HepG2 (cell line): ENCODE data around the gene GPR149. TPM values are rescaled to one million over a fixed set of nuclear protein-coding genes. Genes with fewer than 3 reads are reported as not detected.

Experiments
- ATAC-seq: fragments of 200-7000 bp; cut with Tn5 transposase; 3 replicates; pipeline ENCODE4 v1.9.1; 2020; ENCODE audit warnings: mild to moderate bottlenecking, moderate library complexity
- BruUV-seq: library from RNA; stranded (reverse); fragments of 400-500 nt; replicated peaks from 2 replicates; lab custom pipeline; 2021; lab: Mats Ljungman, UMichigan
- CTCF ChIA-PET: fragments of 300-600 bp; formaldehyde crosslinking; extraction: SDS; loops from one replicate; lab custom pipeline; 2021; ENCODE audit warnings: low total read pairs, inconsistent platforms, low intra/inter-chr PET ratio; lab: Yijun Ruan, JAX
- POLR2A ChIA-PET: fragments of 350-600 bp; sonication (Branson Sonifier 250); formaldehyde crosslinking; loops from one replicate; lab custom pipeline; 2020; ENCODE audit warnings: antibody characterized with exemption, inconsistent platforms; lab: Yijun Ruan, JAX
- DNase-seq: peaks from one replicate; pipeline ENCODE4 v3.0.0-alpha.2; 2015; ENCODE audit warnings: low spot score
- FAIRE-seq: peaks from 3 replicates; lab custom pipeline; 2011; peaks lifted over from hg19 to GRCh38; lab: Jason Lieb, UNC
- H2AFZ ChIP-seq: one replicate; pipeline ENCODE4 v1.6.1; 2011; ENCODE audit warnings: low read length, inconsistent platforms
- H3K27ac ChIP-seq: fragments of 300-600 bp; 3 replicates; pipeline ENCODE4 v1.8.0; 2011; ENCODE audit warnings: mixed run types, mild to moderate bottlenecking, mixed read lengths, low read length, inconsistent platforms; ENCODE audit not compliant: insufficient read depth; ENCODE audit errors: extremely low read length
- H3K27me3 ChIP-seq, 2 experiments: fragments of 200-600 bp in 1 of 2; 2 replicates in 1 of 2; 3 replicates in 1 of 2; pipeline versions ENCODE4 v1.6.0 to v1.8.0; 2011; ENCODE audit warnings: low read length in 2 of 2, mild to moderate bottlenecking in 2 of 2, moderate library complexity in 2 of 2, inconsistent platforms in 1 of 2; ENCODE audit not compliant: insufficient read depth in 2 of 2, control insufficient read depth in 1 of 2
- H3K36me3 ChIP-seq, 2 experiments: fragments of 200-600 bp in 1 of 2; replicated peaks in 1 of 2; 2 replicates in 1 of 2; 3 replicates in 1 of 2; pipeline versions ENCODE4 v1.5.1 to v1.8.0; 2011; ENCODE audit warnings: low read length in 2 of 2, inconsistent platforms in 1 of 2; ENCODE audit not compliant: insufficient read depth in 2 of 2, control insufficient read depth in 1 of 2
- H3K4me1 ChIP-seq: 2 replicates; pipeline ENCODE4 v1.5.1; 2012; ENCODE audit warnings: low read length, inconsistent platforms; ENCODE audit not compliant: insufficient read depth
- H3K4me2 ChIP-seq: 2 replicates; pipeline ENCODE4 v1.6.0; 2011; ENCODE audit warnings: low read depth, low read length, inconsistent platforms
- H3K4me3 ChIP-seq, 3 experiments: fragments of 200-600 bp in 1 of 3; sonication (generic), shearing (Covaris generic) in 1 of 3; replicated peaks in 1 of 3; 2 replicates each; pipeline ENCODE4 v1.5.1; 2011 to 2016; ENCODE audit warnings: low read length in 3 of 3, inconsistent platforms in 2 of 3, low read depth in 2 of 3, mild to moderate bottlenecking in 2 of 3, control low read depth in 1 of 3, mixed read lengths in 1 of 3; ENCODE audit not compliant: insufficient read depth in 1 of 3
- H3K79me2 ChIP-seq: one replicate; pipeline ENCODE4 v1.6.1; 2011; ENCODE audit warnings: low read length, inconsistent platforms; ENCODE audit not compliant: insufficient read depth
- H3K9ac ChIP-seq: 2 replicates; pipeline ENCODE4 v1.6.0; 2011; ENCODE audit warnings: mild to moderate bottlenecking, low read depth, low read length, inconsistent platforms; ENCODE audit not compliant: insufficient read depth
- H3K9me3 ChIP-seq: 2 replicates; pipeline ENCODE4 v1.5.1; 2012; ENCODE audit warnings: mild to moderate bottlenecking, low read length
- H4K20me1 ChIP-seq: 2 replicates; pipeline ENCODE4 v1.6.0; 2011; ENCODE audit warnings: inconsistent platforms, mild to moderate bottlenecking, low read length, moderate library complexity; ENCODE audit not compliant: insufficient read depth
- CBX5 ChIP-seq: sonication (generic); formaldehyde crosslinking; IDR thresholded peaks from 2 replicates; pipeline ENCODE4 v1.4.0; 2020; ENCODE audit warnings: missing genetic modification reagents, borderline replicate concordance
- HMG20A ChIP-seq: IDR thresholded peaks from 2 replicates; pipeline ENCODE4 v1.6.1; 2016; ENCODE audit warnings: borderline replicate concordance
- MEIS1 ChIP-seq: sonication (generic); formaldehyde crosslinking; IDR thresholded peaks from 2 replicates; pipeline ENCODE4 v1.9.0; 2021; ENCODE audit warnings: mild to moderate bottlenecking, missing genetic modification reagents, moderate library complexity, borderline replicate concordance
- POLR2AphosphoS5 ChIP-seq: IDR thresholded peaks from 2 replicates; pipeline ENCODE4 v1.6.1; 2012; ENCODE audit warnings: low read depth, low read length
- SMC3 ChIP-seq: IDR thresholded peaks from 2 replicates; pipeline ENCODE4 v1.6.1; 2011; ENCODE audit warnings: low read length, improper control_type of control experiment
- ZSCAN12 ChIP-seq: sonication (generic); formaldehyde crosslinking; IDR thresholded peaks from 2 replicates; pipeline ENCODE4 v1.9.0; 2021; ENCODE audit warnings: mild to moderate bottlenecking, missing genetic modification reagents
- WGBS: methylation state at CpG from one replicate; pipeline ENCODE4 v1.1.6; 2017; ENCODE audit warnings: low lambda C conversion rate; 5-methylcytosine and 5-hydroxymethylcytosine counted together
- in situ Hi-C: cut with HindIII; loops from 2 replicates; pipeline ENCODE4 v1.10.0; 2017; ENCODE audit warnings: low pct_unique_long_range_greater_than_20kb; ENCODE audit not compliant: extremely low pct_ligation_motif_present
- intact Hi-C: fragments of 100-400 bp; cut with micrococcal nuclease; formaldehyde crosslinking; loops from one replicate; pipeline ENCODE4 v1.10.0; 2022; ENCODE audit not compliant: unreplicated experiment
- polyA plus RNA-seq, 8 experiments: library from polyadenylated mRNA; depleted of rRNA in 3 of 8; stranded (reverse) in 7 of 8; unstranded in 1 of 8; fragments of >200 nt; fragmentation: Illumina TruSeq in 4 of 8; extraction: Trizol in 4 of 8; gene quantifications; 2 replicates each; pipeline versions ENCODE4 v1.2.1 to v1.2.3, GENCODE V29; 2011 to 2016; ENCODE audit warnings: low read depth in 4 of 8, missing spikeins in 1 of 8, mixed read lengths in 1 of 8; ENCODE audit not compliant: insufficient read depth in 1 of 8
- total RNA-seq, 5 experiments: library from RNA; depleted of rRNA; stranded (reverse); fragments of >200 nt; fragmentation: Illumina TruSeq; extraction: Trizol; gene quantifications; 2 replicates each; pipeline ENCODE4 v1.2.3, GENCODE V29; 2016; ENCODE audit warnings: low read depth in 1 of 5
- TF ChIP-seq, protein P1 (sequence below): sonication (generic); formaldehyde crosslinking; IDR thresholded peaks from 2 replicates; pipeline ENCODE4 v1.5.1; 2020; ENCODE audit warnings: mild to moderate bottlenecking, missing genetic modification reagents
- TF ChIP-seq, protein P2 (sequence below), 2 experiments: fragments of 450-650 bp in 1 of 2; sonication (generic) in 1 of 2; formaldehyde crosslinking; IDR thresholded peaks; 2 replicates each; pipeline versions ENCODE4 v1.5.0 to v1.8.0; 2020 to 2022; ENCODE audit warnings: mild to moderate bottlenecking in 1 of 2, missing genetic modification reagents in 1 of 2
- TF ChIP-seq, protein P3 (sequence below): sonication (generic); formaldehyde crosslinking; IDR thresholded peaks from 2 replicates; pipeline ENCODE4 v1.4.0; 2020; ENCODE audit warnings: mild to moderate bottlenecking, missing genetic modification reagents
- TF ChIP-seq, protein P4 (sequence below): sonication (generic); formaldehyde crosslinking; IDR thresholded peaks from 2 replicates; pipeline ENCODE4 v1.4.0; 2020; ENCODE audit warnings: missing genetic modification reagents, mild to moderate bottlenecking, borderline replicate concordance

GPR149 gene
- total and polyA plus RNA-seq, 2 of the 13 experiments (the other 11 are each of a cell fraction or from before 2014, with no cell fraction given), result not detected

DNA sequence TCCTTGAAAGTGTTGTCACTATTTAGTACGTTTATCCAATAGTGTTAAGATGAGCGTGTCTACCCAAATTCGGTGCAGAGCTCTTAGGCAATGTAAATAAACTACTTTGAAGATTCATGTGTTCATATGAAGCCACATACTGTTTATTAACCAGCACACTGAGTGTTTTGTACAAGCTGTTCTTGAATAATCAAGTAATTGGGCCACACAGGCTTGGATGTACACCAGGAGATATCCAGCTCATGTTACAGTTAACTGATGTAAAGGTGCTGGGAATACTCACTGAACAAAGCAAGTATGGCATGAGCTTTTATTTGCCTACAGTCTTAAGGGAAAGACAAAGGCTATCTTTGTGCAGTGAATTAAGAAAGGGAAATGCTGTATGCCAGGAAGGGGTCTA, 105.1 kb downstream of the GPR149 start:
- DNase-seq, result peak; percentile 63
- TSS peak; percentile 100 for BruUV-seq
- H3K27ac ChIP-seq, result peak overlapping the region; percentile 79
- peak overlapping the region; percentile 65 to 92 (median 83); a peak in 5 of 6 replicates for H3K4me3 ChIP-seq
- H3K4me2 ChIP-seq, result peak overlapping the region; percentile 82
- 2% methylated on average over 3 of the region's 3 CpGs for WGBS
- in situ Hi-C loops (no loop called here), intact Hi-C loops (no loop called here)
- peak; percentile 73 for ATAC-seq
- peaks cover 43% of the 10 kb centered on the region for H3K4me1 ChIP-seq
- FAIRE-seq, result peak; percentile 18
- CTCF ChIA-PET, result no interaction called here
- no peaks in the 10 kb centered on the region; a peak in 1 of 5 replicates for H3K27me3 ChIP-seq
- H4K20me1 ChIP-seq, result peaks cover 5% of the 10 kb centered on the region
- H3K79me2 ChIP-seq, result peaks cover 41% of the 10 kb centered on the region
- peak overlapping the region; percentile 91 for H3K9ac ChIP-seq
- peak overlapping the region; percentile 97 for H2AFZ ChIP-seq
- POLR2A ChIA-PET, result interaction anchor here (0.6 kb wide), 1 partner anchor 226 kb away, joined by 4 read pairs; no protein-coding TSS in a partner anchor
- H3K36me3 ChIP-seq, result peaks cover 0 to 1% of the 10 kb centered on the region in 2 experiments; a peak in 1 of 5 replicates
- H3K9me3 ChIP-seq, result no peaks in the 10 kb centered on the region
- TF ChIP-seq, protein P1, sequence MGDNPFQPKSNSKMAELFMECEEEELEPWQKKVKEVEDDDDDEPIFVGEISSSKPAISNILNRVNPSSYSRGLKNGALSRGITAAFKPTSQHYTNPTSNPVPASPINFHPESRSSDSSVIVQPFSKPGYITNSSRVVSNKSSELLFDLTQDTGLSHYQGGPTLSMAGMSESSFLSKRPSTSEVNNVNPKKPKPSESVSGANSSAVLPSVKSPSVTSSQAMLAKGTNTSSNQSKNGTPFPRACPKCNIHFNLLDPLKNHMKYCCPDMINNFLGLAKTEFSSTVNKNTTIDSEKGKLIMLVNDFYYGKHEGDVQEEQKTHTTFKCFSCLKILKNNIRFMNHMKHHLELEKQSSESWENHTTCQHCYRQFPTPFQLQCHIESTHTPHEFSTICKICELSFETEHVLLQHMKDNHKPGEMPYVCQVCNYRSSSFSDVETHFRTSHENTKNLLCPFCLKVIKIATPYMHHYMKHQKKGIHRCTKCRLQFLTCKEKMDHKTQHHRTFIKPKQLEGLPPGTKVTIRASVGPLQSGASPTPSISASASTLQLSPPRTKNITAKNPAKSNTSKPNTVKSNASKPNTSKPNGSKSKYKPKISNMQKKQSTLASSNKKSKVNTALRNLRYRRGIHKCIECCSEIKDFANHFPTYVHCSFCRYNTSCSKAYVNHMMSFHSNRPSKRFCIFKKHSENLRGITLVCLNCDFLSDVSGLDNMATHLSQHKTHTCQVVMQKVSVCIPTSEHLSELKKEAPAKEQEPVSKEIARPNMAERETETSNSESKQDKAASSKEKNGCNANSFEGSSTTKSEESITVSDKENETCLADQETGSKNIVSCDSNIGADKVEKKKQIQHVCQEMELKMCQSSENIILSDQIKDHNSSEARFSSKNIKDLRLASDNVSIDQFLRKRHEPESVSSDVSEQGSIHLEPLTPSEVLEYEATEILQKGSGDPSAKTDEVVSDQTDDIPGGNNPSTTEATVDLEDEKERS (CRISPR knock-in tag), result no peak; the same call in 1 of the 2 replicates
- TF ChIP-seq, protein P2, sequence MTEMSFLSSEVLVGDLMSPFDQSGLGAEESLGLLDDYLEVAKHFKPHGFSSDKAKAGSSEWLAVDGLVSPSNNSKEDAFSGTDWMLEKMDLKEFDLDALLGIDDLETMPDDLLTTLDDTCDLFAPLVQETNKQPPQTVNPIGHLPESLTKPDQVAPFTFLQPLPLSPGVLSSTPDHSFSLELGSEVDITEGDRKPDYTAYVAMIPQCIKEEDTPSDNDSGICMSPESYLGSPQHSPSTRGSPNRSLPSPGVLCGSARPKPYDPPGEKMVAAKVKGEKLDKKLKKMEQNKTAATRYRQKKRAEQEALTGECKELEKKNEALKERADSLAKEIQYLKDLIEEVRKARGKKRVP (CRISPR knock-in tag; IDR thresholded peaks at IDR 0.05), result peak in 1 of 2 experiments; percentile 24; a peak in 1 of 4 replicates
- TF ChIP-seq, protein P3, sequence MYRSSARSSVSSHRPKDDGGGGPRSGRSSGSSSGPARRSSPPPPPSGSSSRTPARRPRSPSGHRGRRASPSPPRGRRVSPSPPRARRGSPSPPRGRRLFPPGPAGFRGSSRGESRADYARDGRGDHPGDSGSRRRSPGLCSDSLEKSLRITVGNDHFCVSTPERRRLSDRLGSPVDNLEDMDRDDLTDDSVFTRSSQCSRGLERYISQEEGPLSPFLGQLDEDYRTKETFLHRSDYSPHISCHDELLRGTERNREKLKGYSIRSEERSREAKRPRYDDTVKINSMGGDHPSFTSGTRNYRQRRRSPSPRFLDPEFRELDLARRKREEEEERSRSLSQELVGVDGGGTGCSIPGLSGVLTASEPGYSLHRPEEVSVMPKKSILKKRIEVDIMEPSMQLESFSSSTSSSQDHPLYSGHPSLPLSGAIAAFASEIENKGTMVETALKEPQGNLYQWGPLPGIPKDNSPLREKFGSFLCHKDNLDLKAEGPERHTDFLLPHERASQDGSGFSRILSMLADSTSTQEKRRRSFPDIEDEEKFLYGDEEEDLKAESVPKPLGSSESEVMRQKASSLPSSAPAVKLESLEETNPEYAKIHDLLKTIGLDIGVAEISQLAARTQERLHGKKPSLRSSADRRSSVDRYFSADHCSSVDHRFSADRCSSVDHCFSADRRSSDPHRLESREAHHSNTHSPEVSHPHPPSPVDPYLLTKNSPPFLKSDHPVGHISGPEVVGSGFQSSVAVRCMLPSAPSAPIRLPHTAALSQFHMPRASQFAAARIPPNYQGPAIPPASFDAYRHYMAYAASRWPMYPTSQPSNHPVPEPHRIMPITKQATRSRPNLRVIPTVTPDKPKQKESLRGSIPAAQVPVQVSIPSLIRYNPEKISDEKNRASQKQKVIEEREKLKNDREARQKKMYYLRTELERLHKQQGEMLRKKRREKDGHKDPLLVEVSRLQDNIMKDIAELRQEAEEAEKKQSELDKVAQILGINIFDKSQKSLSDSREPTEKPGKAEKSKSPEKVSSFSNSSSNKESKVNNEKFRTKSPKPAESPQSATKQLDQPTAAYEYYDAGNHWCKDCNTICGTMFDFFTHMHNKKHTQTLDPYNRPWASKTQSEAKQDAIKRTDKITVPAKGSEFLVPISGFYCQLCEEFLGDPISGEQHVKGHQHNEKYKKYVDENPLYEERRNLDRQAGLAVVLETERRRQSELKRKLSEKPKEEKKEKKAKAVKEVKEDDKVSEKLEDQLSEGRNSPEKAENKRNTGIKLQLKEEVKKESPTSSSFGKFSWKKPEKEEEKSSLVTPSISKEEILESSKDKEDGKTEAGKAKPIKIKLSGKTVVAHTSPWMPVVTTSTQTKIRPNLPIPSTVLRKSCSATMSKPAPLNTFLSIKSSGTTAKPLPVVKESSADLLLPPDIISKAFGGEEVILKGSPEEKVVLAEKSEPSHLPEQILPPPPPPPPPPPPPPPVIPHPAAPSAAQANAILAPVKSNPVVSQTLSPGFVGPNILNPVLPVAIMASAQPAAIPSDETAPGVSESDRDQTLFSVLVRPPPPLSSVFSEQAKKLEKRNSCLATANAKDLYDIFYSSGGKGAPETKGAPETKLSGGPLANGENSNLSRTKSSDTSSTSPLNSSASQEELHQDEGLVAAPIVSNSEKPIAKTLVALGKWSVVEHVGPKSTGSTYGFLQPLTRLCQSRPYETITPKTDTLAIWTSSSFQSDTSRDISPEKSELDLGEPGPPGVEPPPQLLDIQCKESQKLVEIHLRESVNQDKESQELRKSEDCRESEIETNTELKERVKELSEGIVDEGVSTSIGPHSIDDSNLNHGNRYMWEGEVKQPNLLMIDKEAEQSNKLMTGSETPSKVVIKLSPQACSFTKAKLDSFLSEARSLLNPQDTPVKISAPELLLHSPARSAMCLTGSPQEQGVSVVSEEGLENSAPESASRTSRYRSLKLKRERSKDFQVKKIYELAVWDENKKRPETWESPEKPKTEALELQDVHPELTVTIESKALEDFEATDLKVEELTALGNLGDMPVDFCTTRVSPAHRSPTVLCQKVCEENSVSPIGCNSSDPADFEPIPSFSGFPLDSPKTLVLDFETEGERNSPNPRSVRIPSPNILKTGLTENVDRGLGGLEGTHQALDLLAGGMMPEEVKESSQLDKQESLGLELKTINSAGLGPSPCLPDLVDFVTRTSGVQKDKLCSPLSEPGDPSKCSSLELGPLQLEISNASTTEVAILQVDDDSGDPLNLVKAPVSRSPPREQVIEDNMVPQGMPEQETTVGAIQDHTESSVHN, result no peak
- no peak for TF ChIP-seq HMG20A (CRISPR knock-in tag)
- TF ChIP-seq, protein P4, sequence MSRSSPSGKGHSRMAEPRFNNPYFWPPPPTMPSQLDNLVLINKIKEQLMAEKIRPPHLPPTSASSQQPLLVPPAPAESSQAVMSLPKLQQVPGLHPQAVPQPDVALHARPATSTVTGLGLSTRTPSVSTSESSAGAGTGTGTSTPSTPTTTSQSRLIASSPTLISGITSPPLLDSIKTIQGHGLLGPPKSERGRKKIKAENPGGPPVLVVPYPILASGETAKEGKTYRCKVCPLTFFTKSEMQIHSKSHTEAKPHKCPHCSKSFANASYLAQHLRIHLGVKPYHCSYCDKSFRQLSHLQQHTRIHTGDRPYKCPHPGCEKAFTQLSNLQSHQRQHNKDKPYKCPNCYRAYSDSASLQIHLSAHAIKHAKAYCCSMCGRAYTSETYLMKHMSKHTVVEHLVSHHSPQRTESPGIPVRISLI (CRISPR knock-in tag), result no peak
- TF ChIP-seq ZSCAN12 (CRISPR knock-in tag), result no peak
- TF ChIP-seq POLR2AphosphoS5, result no peak
- TF ChIP-seq CBX5 (CRISPR knock-in tag), result no peak
- no peak for TF ChIP-seq MEIS1
- TF ChIP-seq SMC3, result no peak
